Loucy (cell line): ENCODE data around the gene METTL15.

Experiments
- EZH2phosphoT487 ChIP-seq: fragments of 200-600 bp; IDR thresholded peaks from 2 replicates; pipeline ENCODE4 v1.6.1; 2018; ENCODE audit warnings: antibody characterized with exemption, mild to moderate bottlenecking, moderate library complexity, borderline replicate concordance
- TF ChIP-seq, protein P1 (sequence below): fragments of 200-600 bp; sonication (generic); conservative IDR thresholded peaks from 2 replicates; pipeline ENCODE4 v1.5.1; 2014; ENCODE audit warnings: mild to moderate bottlenecking, antibody characterized with exemption, low read length

DNA sequence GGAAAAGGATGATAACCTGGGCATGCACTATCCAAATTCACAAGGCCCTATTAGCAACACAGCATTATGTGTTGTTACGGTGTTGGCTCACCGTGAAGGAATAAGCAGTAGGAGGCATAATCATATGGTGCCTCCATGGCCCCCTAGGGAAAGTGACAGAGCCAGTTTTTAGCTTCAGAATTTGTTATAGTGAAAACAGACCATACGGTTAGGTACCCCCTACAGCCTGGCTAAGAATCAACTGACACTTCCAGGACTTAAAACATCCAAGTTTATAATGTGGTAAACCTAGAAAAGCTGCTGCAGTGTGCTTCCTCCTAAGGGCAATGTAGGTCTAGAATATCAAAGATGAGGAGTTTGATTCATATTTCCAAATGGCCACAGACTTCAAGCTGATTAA is 30.7 kb upstream of the METTL15 start:
- TF ChIP-seq, protein P1, sequence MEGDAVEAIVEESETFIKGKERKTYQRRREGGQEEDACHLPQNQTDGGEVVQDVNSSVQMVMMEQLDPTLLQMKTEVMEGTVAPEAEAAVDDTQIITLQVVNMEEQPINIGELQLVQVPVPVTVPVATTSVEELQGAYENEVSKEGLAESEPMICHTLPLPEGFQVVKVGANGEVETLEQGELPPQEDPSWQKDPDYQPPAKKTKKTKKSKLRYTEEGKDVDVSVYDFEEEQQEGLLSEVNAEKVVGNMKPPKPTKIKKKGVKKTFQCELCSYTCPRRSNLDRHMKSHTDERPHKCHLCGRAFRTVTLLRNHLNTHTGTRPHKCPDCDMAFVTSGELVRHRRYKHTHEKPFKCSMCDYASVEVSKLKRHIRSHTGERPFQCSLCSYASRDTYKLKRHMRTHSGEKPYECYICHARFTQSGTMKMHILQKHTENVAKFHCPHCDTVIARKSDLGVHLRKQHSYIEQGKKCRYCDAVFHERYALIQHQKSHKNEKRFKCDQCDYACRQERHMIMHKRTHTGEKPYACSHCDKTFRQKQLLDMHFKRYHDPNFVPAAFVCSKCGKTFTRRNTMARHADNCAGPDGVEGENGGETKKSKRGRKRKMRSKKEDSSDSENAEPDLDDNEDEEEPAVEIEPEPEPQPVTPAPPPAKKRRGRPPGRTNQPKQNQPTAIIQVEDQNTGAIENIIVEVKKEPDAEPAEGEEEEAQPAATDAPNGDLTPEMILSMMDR: no peak
- no peak for TF ChIP-seq EZH2phosphoT487
